Upper lobe of right lung (tissue), 1 donor: ENCODE measurements around the gene SMOC1. TPM values are rescaled to one million over a fixed set of nuclear protein-coding genes. Genes with fewer than 3 reads are reported as not detected.

Experiments
- ATAC-seq: fragments of 200-7000 bp; cut with Tn5 transposase; one replicate; pipeline ENCODE4 v1.9.1; 2020; ENCODE audit warnings: mild to moderate bottlenecking, moderate library complexity
- DNase-seq: peaks from one replicate; pipeline ENCODE4 v3.0.0-alpha.2; 2020
- H3K27ac ChIP-seq: fragments of 200-600 bp; one replicate; pipeline ENCODE4 v1.8.0; 2022
- H3K27me3 ChIP-seq: fragments of 200-600 bp; one replicate; pipeline ENCODE4 v1.8.0; 2022; ENCODE audit warnings: mild to moderate bottlenecking
- H3K36me3 ChIP-seq: fragments of 200-600 bp; one replicate; pipeline ENCODE4 v1.8.0; 2022
- H3K4me1 ChIP-seq: fragments of 200-600 bp; one replicate; pipeline ENCODE4 v1.8.0; 2022
- H3K4me3 ChIP-seq: fragments of 200-600 bp; one replicate; pipeline ENCODE4 v1.8.0; 2022; ENCODE audit warnings: mild to moderate bottlenecking
- H3K9me3 ChIP-seq: fragments of 200-600 bp; one replicate; pipeline ENCODE4 v1.8.0; 2022
- intact Hi-C: fragments of 100-400 bp; cut with DNase I; formaldehyde crosslinking; loops from one replicate; pipeline ENCODE4 v1.11.0; 2022
- total RNA-seq: library from RNA; stranded (reverse); fragmentation: NEBNext Ultra II Directional; extraction: Animal tissue kit (Norgen Biotek cat#: 25700); gene quantifications from one replicate; pipeline ENCODE4 v1.2.1, GENCODE V29; 2021
- TF ChIP-seq, protein P1 (sequence below): fragments of 200-600 bp; IDR thresholded peaks from one replicate; pipeline ENCODE4 v1.8.0; 2022; ENCODE audit warnings: antibody characterized with exemption
- donor health status: DM: no; HTN: yes; CAD: no; lungs with severe emphysema.

The SMOC1 gene
- total RNA-seq, 1 donor from 2014 or later = 1.1 TPM

DNA sequence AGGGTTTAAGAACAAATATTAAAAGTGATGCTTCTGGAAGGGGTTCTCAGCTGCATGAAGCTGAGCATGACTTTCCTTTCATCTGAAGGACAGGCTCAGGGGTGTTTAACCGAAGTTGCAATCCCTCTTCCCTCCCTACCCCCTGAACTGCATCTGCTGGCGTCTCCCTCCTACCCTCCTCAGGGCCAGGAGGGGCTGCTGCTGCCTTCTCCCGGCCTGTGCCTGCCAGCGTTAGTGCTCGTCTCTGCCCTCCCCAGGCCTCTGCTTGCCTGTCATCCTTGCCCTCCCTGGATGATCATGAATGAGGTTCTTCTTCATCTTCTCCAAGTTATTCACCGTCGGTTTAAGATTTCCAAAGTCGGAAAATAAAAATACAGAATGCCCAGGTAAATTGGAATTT lies 12.2 kb downstream of the SMOC1 start:
- Histone ChIP-seq H3K27ac (no peak overlapping the region), H3K36me3 (no peaks in the 10 kb centered on the region), H3K4me3 (no peak overlapping the region), H3K4me1 (no peaks in the 10 kb centered on the region), H3K27me3 (peaks cover 2% of the 10 kb centered on the region), H3K9me3 (no peaks in the 10 kb centered on the region)
- intact Hi-C loops = no loop called here
- TF ChIP-seq, protein P1, sequence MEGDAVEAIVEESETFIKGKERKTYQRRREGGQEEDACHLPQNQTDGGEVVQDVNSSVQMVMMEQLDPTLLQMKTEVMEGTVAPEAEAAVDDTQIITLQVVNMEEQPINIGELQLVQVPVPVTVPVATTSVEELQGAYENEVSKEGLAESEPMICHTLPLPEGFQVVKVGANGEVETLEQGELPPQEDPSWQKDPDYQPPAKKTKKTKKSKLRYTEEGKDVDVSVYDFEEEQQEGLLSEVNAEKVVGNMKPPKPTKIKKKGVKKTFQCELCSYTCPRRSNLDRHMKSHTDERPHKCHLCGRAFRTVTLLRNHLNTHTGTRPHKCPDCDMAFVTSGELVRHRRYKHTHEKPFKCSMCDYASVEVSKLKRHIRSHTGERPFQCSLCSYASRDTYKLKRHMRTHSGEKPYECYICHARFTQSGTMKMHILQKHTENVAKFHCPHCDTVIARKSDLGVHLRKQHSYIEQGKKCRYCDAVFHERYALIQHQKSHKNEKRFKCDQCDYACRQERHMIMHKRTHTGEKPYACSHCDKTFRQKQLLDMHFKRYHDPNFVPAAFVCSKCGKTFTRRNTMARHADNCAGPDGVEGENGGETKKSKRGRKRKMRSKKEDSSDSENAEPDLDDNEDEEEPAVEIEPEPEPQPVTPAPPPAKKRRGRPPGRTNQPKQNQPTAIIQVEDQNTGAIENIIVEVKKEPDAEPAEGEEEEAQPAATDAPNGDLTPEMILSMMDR = no peak
- no peak for DNase-seq
- ATAC-seq = no peak

DNA sequence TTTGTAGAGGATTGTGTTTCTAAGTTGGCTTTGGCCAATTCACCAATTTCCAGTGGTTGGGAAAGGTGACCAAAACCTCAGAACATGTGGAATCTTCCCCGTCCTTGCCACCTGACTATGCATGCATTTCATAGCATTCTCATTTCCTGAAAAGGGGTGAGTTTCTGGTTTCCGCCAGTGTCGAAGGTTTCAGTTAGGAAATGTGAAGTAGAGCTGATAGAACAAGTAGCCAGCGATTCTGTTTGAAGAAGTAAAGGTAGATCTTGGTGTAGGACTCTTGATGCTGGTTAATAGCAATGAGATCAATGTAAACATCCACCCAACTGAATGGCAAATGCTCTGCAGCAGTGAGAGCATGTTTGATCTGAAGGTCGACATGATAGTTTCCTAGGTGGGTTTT lies 15.9 kb downstream of the SMOC1 start:
- Histone ChIP-seq H3K27me3 (no peaks in the 10 kb centered on the region), H3K27ac (no peak overlapping the region), H3K36me3 (no peaks in the 10 kb centered on the region), H3K9me3 (no peaks in the 10 kb centered on the region), H3K4me1 (no peaks in the 10 kb centered on the region), H3K4me3 (no peak overlapping the region)
- TF ChIP-seq, protein P1 = no peak
- intact Hi-C loops = no loop called here
- DNase-seq (no peak), ATAC-seq (no peak)

DNA sequence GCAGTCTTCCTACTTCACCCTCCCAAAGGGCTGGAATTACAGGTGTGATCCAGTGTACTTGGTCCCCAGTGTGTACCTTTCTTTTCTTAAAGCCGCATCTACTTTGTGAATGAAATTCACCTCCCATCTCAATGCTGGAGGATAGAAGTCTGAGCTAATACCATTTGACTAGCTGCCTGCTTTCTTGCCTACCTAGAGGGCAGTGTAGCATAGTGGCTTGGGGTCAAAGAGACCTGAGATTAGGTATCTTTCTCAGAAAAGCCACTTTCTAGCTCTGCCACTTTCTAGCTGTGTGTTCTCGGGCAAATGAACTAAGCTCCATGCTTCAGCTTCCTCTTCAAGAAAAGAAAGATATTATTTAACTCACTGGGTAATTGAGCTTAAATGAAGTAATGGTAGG lies 16.9 kb downstream of the SMOC1 start:
- TF ChIP-seq, protein P1 = no peak
- DNase-seq = no peak
- H3K27ac ChIP-seq = no peak overlapping the region

DNA sequence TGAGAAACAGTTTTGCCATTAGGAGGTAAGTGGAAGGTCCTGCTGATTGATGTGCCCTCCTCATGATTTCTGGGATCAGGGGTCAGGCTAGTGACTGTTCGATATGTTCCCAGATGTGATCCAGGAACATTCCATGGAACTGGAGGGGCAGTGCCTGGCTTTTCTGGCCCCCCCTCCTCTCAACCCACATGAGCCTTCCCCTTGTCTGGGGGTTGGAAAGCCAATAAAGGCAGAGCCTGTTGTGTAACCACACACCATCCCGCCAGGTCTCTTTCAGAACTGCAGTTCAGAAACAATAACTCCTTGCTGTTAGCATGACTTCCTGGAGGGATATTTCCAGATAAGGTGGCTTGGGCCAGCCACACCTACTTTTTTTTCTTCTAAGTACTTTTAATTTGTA lies 17.8 kb downstream of the SMOC1 start:
- Histone ChIP-seq H3K4me3 (no peak overlapping the region), H3K4me1 (no peaks in the 10 kb centered on the region), H3K36me3 (no peaks in the 10 kb centered on the region), H3K27me3 (no peaks in the 10 kb centered on the region), H3K9me3 (no peaks in the 10 kb centered on the region), H3K27ac (no peak overlapping the region)
- TF ChIP-seq, protein P1 = no peak
- ATAC-seq = no peak
- DNase-seq = no peak
- intact Hi-C loops = no loop called here

More for the DNA sequence above, 16.9 kb downstream of the SMOC1 start:
- no peaks in the 10 kb centered on the region for H3K36me3 ChIP-seq
- H3K4me1 ChIP-seq = no peaks in the 10 kb centered on the region
- intact Hi-C loops = no loop called here
- H3K27me3 ChIP-seq = no peaks in the 10 kb centered on the region
- no peak overlapping the region for H3K4me3 ChIP-seq
- no peaks in the 10 kb centered on the region for H3K9me3 ChIP-seq
- ATAC-seq = no peak

DNA sequence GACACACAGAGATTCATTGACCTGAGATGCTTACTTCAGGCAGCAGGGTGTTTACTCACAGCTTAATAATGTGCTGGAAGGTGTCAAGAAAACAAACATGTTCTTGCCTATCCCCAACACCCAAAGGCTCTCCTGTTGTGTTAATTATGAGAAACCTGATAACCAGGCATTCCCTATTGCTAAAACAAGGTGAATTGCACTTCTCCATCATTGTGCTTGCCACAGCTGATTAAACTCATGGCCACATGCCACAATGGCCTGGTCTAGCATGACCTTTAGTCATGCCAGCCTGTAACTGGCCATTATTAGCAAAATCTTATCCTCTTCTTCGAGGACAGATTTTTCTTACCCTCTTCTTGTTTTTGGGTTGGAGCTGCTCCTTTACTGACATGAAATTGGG lies 21.4 kb downstream of the SMOC1 start:
- TF ChIP-seq, protein P1 = no peak
- Histone ChIP-seq H3K27me3 (no peaks in the 10 kb centered on the region), H3K4me3 (no peak overlapping the region), H3K36me3 (no peaks in the 10 kb centered on the region), H3K27ac (no peak overlapping the region), H3K4me1 (no peaks in the 10 kb centered on the region), H3K9me3 (no peaks in the 10 kb centered on the region)
- intact Hi-C loops = no loop called here
- no peak for ATAC-seq
- DNase-seq = no peak
